ENCODE data around the gene PPP1R26.

DNA sequence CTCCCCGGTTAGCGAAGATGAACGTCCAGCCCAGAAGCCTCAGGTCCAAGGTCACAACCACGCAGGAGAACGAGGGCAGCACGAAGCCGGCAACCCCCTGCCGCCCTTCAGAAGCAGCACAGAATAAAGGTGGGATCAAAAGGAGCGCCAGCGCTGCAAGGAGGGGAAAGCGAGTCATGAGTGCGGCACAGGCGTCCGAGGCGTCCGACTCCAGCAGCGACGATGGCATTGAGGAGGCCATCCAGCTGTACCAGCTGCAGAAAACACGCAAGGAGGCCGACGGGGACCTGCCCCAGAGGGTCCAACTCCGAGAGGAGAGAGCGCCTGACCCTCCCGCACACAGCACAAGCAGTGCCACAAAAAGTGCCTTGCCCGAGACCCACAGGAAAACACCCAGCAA is 5.8 kb downstream of the PPP1R26 start:
- TF ChIP-seq, protein P1, sequence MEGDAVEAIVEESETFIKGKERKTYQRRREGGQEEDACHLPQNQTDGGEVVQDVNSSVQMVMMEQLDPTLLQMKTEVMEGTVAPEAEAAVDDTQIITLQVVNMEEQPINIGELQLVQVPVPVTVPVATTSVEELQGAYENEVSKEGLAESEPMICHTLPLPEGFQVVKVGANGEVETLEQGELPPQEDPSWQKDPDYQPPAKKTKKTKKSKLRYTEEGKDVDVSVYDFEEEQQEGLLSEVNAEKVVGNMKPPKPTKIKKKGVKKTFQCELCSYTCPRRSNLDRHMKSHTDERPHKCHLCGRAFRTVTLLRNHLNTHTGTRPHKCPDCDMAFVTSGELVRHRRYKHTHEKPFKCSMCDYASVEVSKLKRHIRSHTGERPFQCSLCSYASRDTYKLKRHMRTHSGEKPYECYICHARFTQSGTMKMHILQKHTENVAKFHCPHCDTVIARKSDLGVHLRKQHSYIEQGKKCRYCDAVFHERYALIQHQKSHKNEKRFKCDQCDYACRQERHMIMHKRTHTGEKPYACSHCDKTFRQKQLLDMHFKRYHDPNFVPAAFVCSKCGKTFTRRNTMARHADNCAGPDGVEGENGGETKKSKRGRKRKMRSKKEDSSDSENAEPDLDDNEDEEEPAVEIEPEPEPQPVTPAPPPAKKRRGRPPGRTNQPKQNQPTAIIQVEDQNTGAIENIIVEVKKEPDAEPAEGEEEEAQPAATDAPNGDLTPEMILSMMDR (IDR thresholded peaks at IDR 0.05): no peak
- TF ChIP-seq EP300 (IDR thresholded peaks at IDR 0.05; ENCODE audit: low read depth) (no peak), POLR2A (IDR thresholded peaks at IDR 0.05) (no peak), POLR2AphosphoS5 (IDR thresholded peaks at IDR 0.05) (no peak)
